K562 (cell line): ENCODE measurements around the gene ANAPC16. TPM values are rescaled to one million over a fixed set of nuclear protein-coding genes. Genes with fewer than 3 reads are reported as not detected.
A peak's percentile ranks its signal among the peaks of the same experiment; 100 is the strongest.

Experiments
- BCL6 ChIP-seq: fragments of 250-450 bp; sonication (Bioruptor Pico); IDR thresholded peaks from 2 replicates; pipeline ENCODE4 v1.4.0; 2020
- CAMTA2 ChIP-seq: fragments of 250-450 bp; sonication (Bioruptor Pico); conservative IDR thresholded peaks from 2 replicates; pipeline ENCODE4 v1.5.1; 2022
- CBX1 ChIP-seq: sonication (generic); IDR thresholded peaks from 2 replicates; pipeline ENCODE4 v1.6.1; 2016; ENCODE audit warnings: antibody characterized with exemption, low read depth, mild to moderate bottlenecking
- CHD1 ChIP-seq: fragments of 200-600 bp; sonication (generic); IDR thresholded peaks from one replicate; pipeline ENCODE4 v1.6.1; 2012; ENCODE audit warnings: mild to moderate bottlenecking, moderate library complexity, low read length, inconsistent platforms
- EHMT2 ChIP-seq: fragments of 450-650 bp; IDR thresholded peaks from 2 replicates; pipeline ENCODE4 v1.6.1; 2018; ENCODE audit warnings: antibody characterized with exemption
- ETV6 ChIP-seq, 3 experiments: fragments of 150-350 bp in 1 of 3; sonication (generic) in 1 of 3; formaldehyde crosslinking in 1 of 3; IDR thresholded peaks; 2 replicates each; pipeline versions ENCODE4 v1.6.1 to v1.8.0; 2014 to 2022; ENCODE audit warnings: borderline replicate concordance in 2 of 3, low read depth in 2 of 3, antibody characterized with exemption in 1 of 3, low read length in 1 of 3, mild to moderate bottlenecking in 1 of 3, missing genetic modification reagents in 1 of 3
- GTF2E2 ChIP-seq: fragments of 200-800 bp; sonication (Bioruptor generic); IDR thresholded peaks from 2 replicates; pipeline ENCODE4 v1.6.1; 2016; ENCODE audit warnings: missing genetic modification characterization, missing compliant biosample characterization
- HDGF ChIP-seq: fragments of 450-650 bp; IDR thresholded peaks from 2 replicates; pipeline ENCODE4 v1.6.1; 2016
- HNRNPUL1 ChIP-seq: fragments of 200-400 bp; formaldehyde crosslinking; IDR thresholded peaks from 2 replicates; pipeline ENCODE4 v1.6.1; 2017; ENCODE audit warnings: low read length
- ID3 ChIP-seq, 2 experiments: fragments of 250-450 bp in 1 of 2; fragments of 450-650 bp in 1 of 2; sonication (Bioruptor Pico) in 1 of 2; IDR thresholded peaks; 2 replicates each; pipeline versions ENCODE4 v1.6.1 to v1.8.0; 2016 to 2021; ENCODE audit warnings: mild to moderate bottlenecking in 2 of 2, moderate library complexity in 2 of 2, missing compliant biosample characterization in 1 of 2, missing genetic modification characterization in 1 of 2
- IFI16 ChIP-seq: fragments of 250-450 bp; sonication (Bioruptor Pico); IDR thresholded peaks from 2 replicates; pipeline ENCODE4 v2.1.2; 2022; ENCODE audit warnings: mild to moderate bottlenecking, inconsistent platforms
- MAZ ChIP-seq, 2 experiments: fragments of 450-650 bp in 1 of 2; sonication (generic) in 1 of 2; formaldehyde crosslinking; IDR thresholded peaks in 1 of 2; conservative IDR thresholded peaks in 1 of 2; 2 replicates each; pipeline versions ENCODE4 v1.4.0 to v1.5.0; 2020; ENCODE audit warnings: mild to moderate bottlenecking in 1 of 2, missing genetic modification reagents in 1 of 2
- POLR2AphosphoS2 ChIP-seq: IDR thresholded peaks from 2 replicates; pipeline ENCODE4 v1.6.1; 2012; ENCODE audit warnings: low read length, improper control_type of control experiment
- PPARD ChIP-seq: fragments of 250-450 bp; sonication (Bioruptor Pico); IDR thresholded peaks from 2 replicates; pipeline ENCODE4 v1.8.0; 2022; ENCODE audit warnings: inconsistent platforms, mild to moderate bottlenecking, moderate library complexity
- RBFOX2 ChIP-seq: fragments of 200-400 bp; formaldehyde crosslinking; IDR thresholded peaks from 2 replicates; pipeline ENCODE4 v1.6.1; 2017; ENCODE audit warnings: low read depth, mild to moderate bottlenecking, low read length, moderate library complexity
- RBM22 ChIP-seq: fragments of 200-400 bp; formaldehyde crosslinking; IDR thresholded peaks from 2 replicates; pipeline ENCODE4 v1.6.1; 2018; ENCODE audit warnings: low read length, low read depth; ENCODE audit not compliant: poor library complexity, severe bottlenecking
- RHOXF2B ChIP-seq: fragments of 250-450 bp; sonication (Bioruptor Pico); conservative IDR thresholded peaks from 2 replicates; pipeline ENCODE4 v1.5.1; 2021
- SIRT6 ChIP-seq: IDR thresholded peaks from one replicate; pipeline ENCODE4 v1.6.1; 2012; ENCODE audit warnings: low read depth, mild to moderate bottlenecking, control low read depth, inconsistent platforms, low read length, moderate library complexity
- ZMIZ1 ChIP-seq, 2 experiments: fragments of 150-350 bp in 1 of 2; IDR thresholded peaks; 2 replicates each; pipeline ENCODE4 v1.6.1; 2012 to 2016; ENCODE audit warnings: low read depth in 2 of 2, low read length in 2 of 2, mild to moderate bottlenecking in 1 of 2, moderate library complexity in 1 of 2
- ZNF24 ChIP-seq: fragments of 450-650 bp; IDR thresholded peaks from 2 replicates; pipeline ENCODE4 v1.6.1; 2016
- ZNF589 ChIP-seq: fragments of 200-800 bp; sonication (Bioruptor generic); IDR thresholded peaks from 2 replicates; pipeline ENCODE4 v1.6.1; 2016; ENCODE audit warnings: low read depth, missing genetic modification characterization, missing compliant biosample characterization
- ZNF717 ChIP-seq: fragments of 250-450 bp; sonication (Bioruptor Pico); IDR thresholded peaks from 2 replicates; pipeline ENCODE4 v1.5.0; 2021
- polyA plus RNA-seq, 8 experiments: library from polyadenylated mRNA; depleted of rRNA in 4 of 8; stranded (reverse) in 5 of 8; unstranded in 3 of 8; fragments of >200 nt; fragmentation: Nextera tagmentation in 2 of 8; fragmentation: Illumina TruSeq in 1 of 8; extraction: Ambion mirVana in 2 of 8; extraction: Trizol in 1 of 8; gene quantifications; 2 replicates each; pipeline versions ENCODE4 v1.2.1 to v1.2.3, GENCODE V29; 2011 to 2014; ENCODE audit warnings: inconsistent platforms in 1 of 8, missing spikeins in 1 of 8
- total RNA-seq, 7 experiments: library from RNA; depleted of rRNA in 6 of 7; stranded (reverse); fragments of >200 nt in 6 of 7; fragmentation: Illumina TruSeq in 2 of 7; extraction: Trizol in 2 of 7; gene quantifications; 2 replicates each; pipeline versions ENCODE4 v1.2.1 to v1.2.3, GENCODE V29; 2011 to 2021; ENCODE audit warnings: low replicate concordance in 1 of 7
- TF ChIP-seq, protein P1 (sequence below): fragments of 250-450 bp; sonication (Bioruptor Pico); IDR thresholded peaks from 2 replicates; pipeline ENCODE4 v1.5.0; 2021; ENCODE audit warnings: mild to moderate bottlenecking, moderate library complexity

The ANAPC16 gene
- total and polyA plus RNA-seq, 9 of the 15 experiments (the other 6 are each of a cell fraction or from before 2014, with no cell fraction given), result 42.6 to 208 (median 108) TPM

DNA sequence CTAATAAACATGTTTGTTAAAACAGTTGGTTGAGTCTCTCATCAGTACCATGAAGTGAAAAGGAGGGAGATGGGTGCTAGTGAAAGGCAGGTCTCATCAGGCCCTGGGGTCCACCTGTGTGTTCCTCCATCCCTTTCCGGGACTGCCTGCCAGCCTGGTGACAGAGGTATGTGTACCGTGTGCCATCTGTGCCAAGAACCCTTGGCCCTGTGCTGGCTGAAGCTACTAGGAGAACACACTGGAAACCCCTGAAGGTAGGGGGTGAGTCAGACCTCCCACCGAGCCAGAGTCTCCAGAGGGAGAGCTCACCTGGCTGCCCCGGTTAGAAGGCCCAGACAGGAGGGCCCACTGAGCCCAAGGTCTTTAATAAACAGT, 60.2 kb downstream of the ANAPC16 start (continued):
- TF ChIP-seq, protein P1, sequence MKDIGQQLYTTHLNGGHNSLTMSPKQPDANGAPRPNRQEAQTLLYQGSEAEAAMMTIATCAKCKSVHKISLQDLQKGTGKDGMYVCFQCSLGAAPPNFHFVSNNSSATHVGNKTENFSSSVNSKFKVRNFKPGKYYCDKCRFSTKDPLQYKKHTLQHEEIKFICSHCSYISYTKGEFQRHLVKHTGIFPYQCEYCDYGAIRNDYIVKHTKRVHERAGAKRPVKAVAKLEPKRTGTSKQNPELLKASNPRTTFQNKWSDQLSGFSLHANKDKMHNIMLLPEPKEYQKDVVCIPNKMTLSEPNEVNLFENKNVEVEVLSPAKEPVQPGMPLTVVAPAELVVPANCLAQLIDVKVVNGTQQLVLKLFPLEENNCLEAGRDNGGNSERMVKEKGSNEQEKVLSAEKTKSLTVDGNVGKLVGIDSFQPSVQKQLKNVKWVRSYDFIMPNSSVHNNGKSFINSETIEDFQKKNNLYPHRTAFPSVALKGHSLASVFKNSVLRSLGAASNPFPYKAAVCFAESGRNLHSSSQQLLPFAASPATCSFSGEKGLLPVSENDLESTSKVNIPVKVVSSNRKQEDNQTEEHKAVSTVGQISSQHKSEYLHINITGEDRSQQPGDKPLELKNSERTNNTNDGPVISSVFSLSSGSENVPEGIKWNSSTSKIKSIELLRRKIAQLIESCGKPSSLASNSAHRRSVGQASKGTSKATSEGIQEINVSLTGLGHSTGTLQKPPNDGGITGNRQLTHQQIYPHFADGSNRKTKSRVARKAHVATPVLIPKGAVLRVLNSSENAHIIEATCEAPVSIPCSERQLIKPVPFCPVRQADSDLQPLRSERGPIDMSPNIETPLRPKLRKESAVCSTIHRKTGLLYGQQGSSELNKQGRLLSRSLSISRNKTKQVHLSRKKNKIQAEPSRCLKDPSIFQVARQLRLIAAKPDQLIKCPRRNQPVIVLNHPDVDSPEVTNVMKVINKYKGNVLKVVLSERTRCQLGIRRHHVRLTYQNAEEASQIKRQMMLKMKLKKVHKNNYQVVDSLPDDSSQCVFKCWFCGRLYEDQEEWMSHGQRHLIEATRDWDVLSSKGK (CRISPR knock-in tag), result peak; percentile 50
- TF ChIP-seq CAMTA2 (no peak), ZNF24 (no peak), ETV6 (IDR thresholded peaks at IDR 0.05; ENCODE audit: borderline replicate concordance in 1 of 2, low read depth in 2 of 2, low read length in 1 of 2) (no peak; a peak in 1 of 4 replicates), ETV6 (CRISPR knock-in tag; IDR thresholded peaks at IDR 0.05; ENCODE audit: borderline replicate concordance) (no peak), RBFOX2 (peak; percentile 78), RBM22 (peak; percentile 17), GTF2E2 (tag) (peak; percentile 88), ID3 (CRISPR knock-in tag; IDR thresholded peaks at IDR 0.05) (no peak), ID3 (tag; IDR thresholded peaks at IDR 0.05) (no peak), CBX1 (0 out of 2 replicates have a peak, but pooled peaks have one; percentile 1), ZMIZ1 (IDR thresholded peaks at IDR 0.05; ENCODE audit: low read depth in 2 of 2, low read length in 2 of 2) (peak in 1 of 2 experiments; percentile 36; a peak in 1 of 4 replicates), ZNF717 (CRISPR knock-in tag) (no peak), CHD1 (peak; percentile 96), SIRT6 (peak; percentile 96), ZNF589 (CRISPR knock-in tag) (no peak), HNRNPUL1 (no peak), MAZ (CRISPR knock-in tag; conservative IDR thresholded peaks at IDR 0.05 in 1 of 2, IDR thresholded peaks at IDR 0.05 in 1 of 2) (peak in 1 of 2 experiments; percentile 63; a peak in 2 of 4 replicates), POLR2AphosphoS2 (peak; percentile 58; the same call in 1 of the 2 replicates), BCL6 (CRISPR knock-in tag) (no peak), EHMT2 (no peak), PPARD (CRISPR knock-in tag) (no peak), IFI16 (CRISPR knock-in tag) (0 out of 2 replicates have a peak, but pooled peaks have one; percentile 7), HDGF (no peak), RHOXF2B (CRISPR knock-in tag) (peak; percentile 93)
